Measurements from ENCODE around the gene RAD50.

GRCh38 chr5:132547269-132547668 lies 9.5 kb upstream of the RAD50 start:
- TF ChIP-seq EZH2 (IDR thresholded peaks at IDR 0.05; ENCODE audit: low read length) (no peak), CTCF (optimal IDR thresholded peaks at IDR 0.05 in 1 of 3, IDR thresholded peaks at IDR 0.05 in 1 of 3, conservative IDR thresholded peaks at IDR 0.05 in 1 of 3; ENCODE audit: extremely low read depth in 1 of 3, insufficient read depth in 2 of 3, low read length in 3 of 3) (no peak)

Data from keratinocyte (primary cell).